CD8-positive, alpha-beta memory T cell (primary cell): ENCODE results near the gene WHRN. TPM values are rescaled to one million over a fixed set of nuclear protein-coding genes. Genes with fewer than 3 reads are reported as not detected.
A peak's percentile ranks its signal among the peaks of the same experiment; 100 is the strongest.

Source experiments
- CTCF ChIA-PET: fragments of 350-600 bp; sonication (Branson Sonifier 250); formaldehyde crosslinking; loops from one replicate; lab custom pipeline; 2021; ENCODE audit warnings: antibody characterized with exemption; lab: Charles Lee
- POLR2A ChIA-PET: fragments of 350-600 bp; sonication (Branson Sonifier 250); formaldehyde crosslinking; loops from one replicate; lab custom pipeline; 2021; ENCODE audit warnings: antibody characterized with exemption; lab: Charles Lee
- DNase-seq, 5 donors: peaks; one replicate each; pipeline versions ENCODE4 v3.0.0 to v3.0.0-alpha.2; 2020 to 2022; ENCODE audit warnings: mixed read lengths in 1 of 5
- H3K27ac ChIP-seq: one replicate; pipeline ENCODE4 v1.7.0; 2013; ENCODE audit warnings: low read depth, mild to moderate bottlenecking, low read length, moderate library complexity
- H3K27me3 ChIP-seq: 2 replicates; pipeline ENCODE4 v1.7.0; 2013; ENCODE audit warnings: low read length, mild to moderate bottlenecking; ENCODE audit not compliant: insufficient read depth, poor library complexity, severe bottlenecking
- H3K36me3 ChIP-seq: 2 replicates; pipeline ENCODE4 v1.7.0; 2013; ENCODE audit warnings: mild to moderate bottlenecking, low read length, moderate library complexity; ENCODE audit not compliant: insufficient read depth
- H3K4me1 ChIP-seq: 2 replicates; pipeline ENCODE4 v1.7.0; 2013; ENCODE audit warnings: mild to moderate bottlenecking, low read length, moderate library complexity; ENCODE audit not compliant: insufficient read depth
- H3K4me3 ChIP-seq: 2 replicates; pipeline ENCODE4 v1.7.0; 2013; ENCODE audit warnings: mild to moderate bottlenecking, low read length
- H3K9me3 ChIP-seq: 2 replicates; pipeline ENCODE4 v1.7.0; 2013; ENCODE audit warnings: mild to moderate bottlenecking, low read length
- H3K27ac Mint-ChIP-seq, 8 donors: one replicate each; pipeline ENCODE4 v1.8.0; 2020 to 2021; ENCODE audit warnings: mixed read lengths in 8 of 8, mild to moderate bottlenecking in 6 of 8, inconsistent platforms in 3 of 8, moderate library complexity in 3 of 8
- H3K27me3 Mint-ChIP-seq, 2 donors: one replicate each; pipeline ENCODE4 v1.8.0; 2020 to 2021; ENCODE audit warnings: mixed read lengths in 2 of 2, mild to moderate bottlenecking in 1 of 2, moderate library complexity in 1 of 2
- H3K36me3 Mint-ChIP-seq, 3 donors: one replicate each; pipeline ENCODE4 v1.8.0; 2020 to 2021; ENCODE audit warnings: mixed read lengths in 3 of 3, inconsistent platforms in 1 of 3, mild to moderate bottlenecking in 1 of 3
- H3K4me1 Mint-ChIP-seq, 3 donors: one replicate each; pipeline ENCODE4 v1.8.0; 2020 to 2021; ENCODE audit warnings: mixed read lengths in 3 of 3, inconsistent platforms in 1 of 3, mild to moderate bottlenecking in 1 of 3
- H3K4me3 Mint-ChIP-seq, 7 donors: one replicate each; pipeline ENCODE4 v1.8.0; 2020 to 2021; ENCODE audit warnings: mixed read lengths in 7 of 7, mild to moderate bottlenecking in 6 of 7, moderate library complexity in 4 of 7, inconsistent platforms in 2 of 7
- H3K9me3 Mint-ChIP-seq, 5 donors: one replicate each; pipeline ENCODE4 v1.8.0; 2020 to 2022; ENCODE audit warnings: mixed read lengths in 5 of 5, mild to moderate bottlenecking in 3 of 5, moderate library complexity in 2 of 5, inconsistent platforms in 1 of 5
- polyA plus RNA-seq: library from polyadenylated mRNA; unstranded; fragments of 300-500 nt; fragmentation: Illumina TruSeq; gene quantifications from one replicate; pipeline ENCODE4 v1.2.3, GENCODE V29; 2021
- total RNA-seq, 2 experiments: library from RNA; stranded (reverse); gene quantifications; one replicate each; pipeline ENCODE4 v1.2.3, GENCODE V29; 2021

Gene WHRN
- total and polyA plus RNA-seq, 3 experiments from 2014 or later, result 5.5 to 9.0 (median 8.6) TPM

DNA sequence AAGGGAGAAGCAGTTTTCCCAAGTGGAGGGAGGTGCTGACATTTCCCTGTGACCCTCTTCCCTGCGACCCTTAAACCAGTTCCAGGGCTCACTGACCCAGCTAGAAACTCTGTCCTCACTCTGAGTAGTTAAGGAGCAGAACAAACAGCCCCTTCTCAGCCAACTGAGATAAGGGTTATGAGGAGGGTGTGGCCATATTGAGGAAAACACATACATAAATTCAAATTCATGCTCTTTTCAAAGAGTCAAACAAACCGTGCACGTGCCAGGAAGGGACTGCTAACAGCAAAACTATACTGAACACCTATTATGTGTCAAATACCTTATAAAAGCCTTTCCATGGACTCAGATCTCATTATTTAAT, 112.5 kb downstream of the WHRN start:
- peak overlapping the region in 5 of 7 donors; percentile 3 to 86 (median 39) for H3K4me3 Mint-ChIP-seq
- H3K4me1 Mint-ChIP-seq, result peaks cover 77 to 95% (median 92%) of the 10 kb centered on the region in 3 donors
- no peak overlapping the region for H3K27ac ChIP-seq

DNA sequence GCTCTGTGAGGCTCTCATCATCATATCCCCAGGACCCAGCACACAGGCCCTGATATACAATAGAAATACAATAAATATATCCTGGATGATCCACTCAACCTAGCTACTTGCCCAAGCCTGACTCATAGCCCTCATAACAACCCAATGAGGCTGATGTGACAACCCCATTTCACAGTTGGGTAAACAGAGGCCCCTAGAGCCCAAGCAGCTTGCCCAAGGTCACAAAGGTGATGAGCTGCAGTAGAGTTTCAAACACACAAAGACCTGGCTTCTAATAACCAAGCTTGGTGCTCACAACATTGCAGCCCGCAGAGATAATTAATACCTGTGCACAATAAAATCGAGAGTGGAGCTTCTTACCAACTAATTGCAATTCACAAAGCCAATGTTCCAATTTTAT, 114.3 kb downstream of the WHRN start:
- Histone ChIP-seq H3K4me1 (peaks cover 80% of the 10 kb centered on the region), H3K27ac (no peak overlapping the region), H3K4me3 (no peak overlapping the region), H3K27me3 (no peaks in the 10 kb centered on the region), H3K36me3 (no peaks in the 10 kb centered on the region), H3K9me3 (no peaks in the 10 kb centered on the region)
- H3K27ac Mint-ChIP-seq, result peak overlapping the region; percentile 93 to 100 (median 98)
- ChIA-PET POLR2A (interaction anchor here (0.9 to 13.0 kb wide), 3 partner anchors 10 to 52 kb away, joined by 4 to 341 read pairs (median 6); no protein-coding TSS in a partner anchor), CTCF (interaction anchor here (0.8 to 2.7 kb wide), 12 partner anchors 9 to 201 kb away, joined by 3 to 15 read pairs (median 4); no protein-coding TSS in a partner anchor)
- H3K9me3 Mint-ChIP-seq, result peaks cover 0 to 7% (median 0%) of the 10 kb centered on the region in 5 donors
- peaks cover 0 to 4% of the 10 kb centered on the region in 2 donors for H3K27me3 Mint-ChIP-seq
- no peak for DNase-seq
- H3K36me3 Mint-ChIP-seq, result peaks cover 11 to 69% (median 16%) of the 10 kb centered on the region in 3 donors
- peaks cover 63 to 78% (median 77%) of the 10 kb centered on the region in 3 donors for H3K4me1 Mint-ChIP-seq
- peak overlapping the region in 6 of 7 donors; percentile 92 to 99 (median 96) for H3K4me3 Mint-ChIP-seq

More for the DNA sequence above, 112.5 kb downstream of the WHRN start:
- CTCF ChIA-PET, result interaction anchor here (0.7 to 1.8 kb wide), 6 partner anchors 11 to 31 kb away, joined by 3 to 6 read pairs (median 4); no protein-coding TSS in a partner anchor
- no peak for DNase-seq
- peaks cover 95% of the 10 kb centered on the region for H3K4me1 ChIP-seq
- peak overlapping the region; percentile 27 for H3K4me3 ChIP-seq
- H3K9me3 ChIP-seq, result no peaks in the 10 kb centered on the region
- peaks cover 2 to 60% (median 10%) of the 10 kb centered on the region in 3 donors for H3K36me3 Mint-ChIP-seq
- H3K27me3 ChIP-seq, result no peaks in the 10 kb centered on the region
- no peaks in the 10 kb centered on the region for H3K36me3 ChIP-seq
- peak overlapping the region; percentile 11 to 96 (median 76) for H3K27ac Mint-ChIP-seq
- POLR2A ChIA-PET, result interaction anchor here (13.0 kb wide), 1 partner anchor 25 kb away, joined by 341 read pairs; no protein-coding TSS in a partner anchor
- H3K9me3 Mint-ChIP-seq, result peaks cover 0 to 4% (median 0%) of the 10 kb centered on the region in 5 donors
- H3K27me3 Mint-ChIP-seq, result peaks cover 0 to 6% of the 10 kb centered on the region in 2 donors

DNA sequence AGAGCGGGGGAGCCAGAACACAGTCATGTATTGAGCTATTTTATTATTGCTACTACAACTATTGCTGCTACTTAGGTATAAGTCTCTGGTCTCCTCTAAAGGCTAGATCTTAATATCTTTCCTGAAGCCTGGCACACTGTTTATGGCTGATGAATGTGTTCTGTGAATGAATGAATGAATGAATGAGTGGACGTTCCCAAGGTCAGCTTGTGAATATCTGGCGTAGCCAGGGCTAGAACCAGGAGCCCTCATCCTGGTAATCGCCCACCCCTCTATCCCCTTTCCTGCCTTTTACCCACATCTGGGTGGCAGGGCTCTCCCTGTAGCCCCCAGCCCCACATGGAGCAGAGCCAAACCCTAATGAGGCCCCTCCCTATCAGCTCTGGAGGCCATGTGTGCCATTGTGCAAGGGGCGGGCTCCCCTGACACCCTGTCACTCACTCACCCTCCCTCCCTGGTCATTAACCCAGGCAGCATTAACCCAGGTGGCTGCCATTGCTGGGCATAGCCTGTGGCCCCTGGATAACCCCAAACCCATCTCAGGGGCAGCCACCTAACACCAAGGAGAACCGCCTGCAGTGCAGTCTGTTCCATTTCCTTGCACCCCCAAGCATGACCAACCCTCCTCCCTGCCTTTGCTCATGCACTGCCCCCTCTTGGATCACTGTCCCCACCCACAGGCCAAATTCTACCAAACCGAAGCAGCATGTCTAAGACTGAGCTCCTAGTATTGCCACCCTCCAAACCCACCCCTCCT, 115.5 kb downstream of the WHRN start:
- peaks cover 73% of the 10 kb centered on the region for H3K4me1 ChIP-seq
- peaks cover 15 to 70% (median 21%) of the 10 kb centered on the region in 3 donors for H3K36me3 Mint-ChIP-seq
- peaks cover 2% of the 10 kb centered on the region for H3K36me3 ChIP-seq
- H3K27me3 ChIP-seq, result no peaks in the 10 kb centered on the region
- peak overlapping the region; percentile 92 to 99 (median 96) for H3K4me3 Mint-ChIP-seq
- peaks cover 0 to 7% (median 0%) of the 10 kb centered on the region in 5 donors for H3K9me3 Mint-ChIP-seq
- peak in 2 of 5 donors; percentile 28 to 62 for DNase-seq
- peak overlapping the region; percentile 98 for H3K4me3 ChIP-seq
- H3K4me1 Mint-ChIP-seq, result peaks cover 57 to 77% (median 72%) of the 10 kb centered on the region in 3 donors
- peak overlapping the region; percentile 93 to 100 (median 98) for H3K27ac Mint-ChIP-seq
- H3K27ac ChIP-seq, result peak overlapping the region; percentile 96
- ChIA-PET CTCF (interaction anchor here (0.8 to 5.6 kb wide), 13 partner anchors 8 to 202 kb away, joined by 3 to 45 read pairs (median 4); no protein-coding TSS in a partner anchor), POLR2A (interaction anchor here (0.9 to 13.0 kb wide), 7 partner anchors 8 to 198 kb away, joined by 3 to 341 read pairs (median 4); partner anchors contain the start of gene ATP6V1G1)
- peaks cover 0 to 5% of the 10 kb centered on the region in 2 donors for H3K27me3 Mint-ChIP-seq
- H3K9me3 ChIP-seq, result no peaks in the 10 kb centered on the region

DNA sequence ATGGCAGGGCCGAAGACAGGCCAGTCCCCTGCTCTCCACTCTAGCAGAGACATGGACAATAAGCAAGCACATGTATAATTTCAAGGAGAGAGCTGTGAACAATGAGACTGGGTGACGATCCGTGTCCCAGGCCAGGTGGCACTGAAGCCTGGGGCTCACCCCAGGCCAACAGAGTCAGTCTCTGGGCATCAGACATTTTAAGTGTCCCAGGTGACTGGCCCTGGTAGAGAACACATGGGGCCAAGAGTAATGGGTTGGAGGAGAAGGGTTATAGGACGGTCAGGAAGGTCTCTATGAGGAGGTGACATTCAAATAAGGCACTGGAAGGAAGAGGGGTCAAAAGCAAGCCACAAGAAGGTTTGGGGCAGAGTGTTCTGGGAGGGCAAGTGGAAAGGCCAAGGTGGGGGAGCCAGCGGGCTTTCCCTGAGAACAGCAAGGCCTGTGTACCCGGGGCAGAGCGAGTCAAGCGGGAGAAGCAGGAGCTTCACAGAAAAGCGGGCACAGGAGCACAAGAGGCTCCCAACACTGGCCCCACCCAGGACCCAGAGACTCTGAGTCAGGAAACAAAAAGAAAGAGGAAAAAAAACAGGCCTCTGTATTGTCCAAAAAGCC, 116.4 kb downstream of the WHRN start:
- Histone ChIP-seq H3K4me3 (peak overlapping the region; percentile 98), H3K36me3 (peaks cover 3% of the 10 kb centered on the region)
- H3K4me1 Mint-ChIP-seq, result peaks cover 59 to 78% (median 71%) of the 10 kb centered on the region in 3 donors

DNA sequence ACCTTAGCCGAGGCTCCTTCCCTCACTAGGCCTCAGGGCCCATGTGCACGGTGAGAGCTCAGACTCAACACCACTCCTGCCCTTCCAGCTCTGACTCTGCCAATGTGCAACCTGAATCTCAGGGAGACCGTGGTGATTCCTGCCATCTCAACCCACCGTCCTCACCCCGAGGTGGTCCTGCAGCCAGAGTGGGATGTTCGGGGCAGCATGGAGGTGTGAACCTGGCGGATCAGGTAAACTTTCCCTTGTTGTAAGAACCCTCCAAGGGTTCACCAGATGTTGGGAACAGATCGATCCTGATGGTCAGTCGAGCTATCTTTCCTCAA, 117.0 kb downstream of the WHRN start:
- CTCF ChIA-PET, result interaction anchor here (0.6 to 12.1 kb wide), 13 partner anchors 9 to 266 kb away, joined by 3 to 245 read pairs (median 7); partner anchors contain the start of gene WHRN
- H3K36me3 ChIP-seq, result peaks cover 9% of the 10 kb centered on the region
- H3K36me3 Mint-ChIP-seq, result peaks cover 16 to 75% (median 21%) of the 10 kb centered on the region in 3 donors
- peak overlapping the region; percentile 96 for H3K27ac ChIP-seq
- no peaks in the 10 kb centered on the region for H3K27me3 ChIP-seq
- POLR2A ChIA-PET, result interaction anchor here (1.2 to 13.0 kb wide), 11 partner anchors 8 to 202 kb away, joined by 3 to 341 read pairs (median 8); partner anchors contain the start of gene ATP6V1G1
- peak overlapping the region; percentile 92 to 99 (median 96) for H3K4me3 Mint-ChIP-seq
- H3K4me3 ChIP-seq, result peak overlapping the region; percentile 98
- H3K27me3 Mint-ChIP-seq, result peaks cover 0 to 5% of the 10 kb centered on the region in 2 donors
- H3K27ac Mint-ChIP-seq, result peak overlapping the region; percentile 93 to 100 (median 98)
- peaks cover 0 to 7% (median 0%) of the 10 kb centered on the region in 5 donors for H3K9me3 Mint-ChIP-seq
- H3K9me3 ChIP-seq, result no peaks in the 10 kb centered on the region
- peaks cover 62 to 79% (median 71%) of the 10 kb centered on the region in 3 donors for H3K4me1 Mint-ChIP-seq
- no peak for DNase-seq
- peaks cover 73% of the 10 kb centered on the region for H3K4me1 ChIP-seq

More for the DNA sequence above, 116.4 kb downstream of the WHRN start:
- peaks cover 73% of the 10 kb centered on the region for H3K4me1 ChIP-seq
- ChIA-PET POLR2A (interaction anchor here (1.2 to 13.0 kb wide), 10 partner anchors 9 to 202 kb away, joined by 3 to 341 read pairs (median 8); partner anchors contain the start of gene ATP6V1G1), CTCF (interaction anchor here (0.9 to 12.1 kb wide), 9 partner anchors 17 to 265 kb away, joined by 3 to 245 read pairs (median 8); partner anchors contain the start of gene WHRN)
- peak overlapping the region; percentile 92 to 99 (median 96) for H3K4me3 Mint-ChIP-seq
- peaks cover 0 to 5% of the 10 kb centered on the region in 2 donors for H3K27me3 Mint-ChIP-seq
- H3K9me3 Mint-ChIP-seq, result peaks cover 0 to 7% (median 0%) of the 10 kb centered on the region in 5 donors
- H3K27ac ChIP-seq, result peak overlapping the region; percentile 96
- no peaks in the 10 kb centered on the region for H3K9me3 ChIP-seq
- H3K36me3 Mint-ChIP-seq, result peaks cover 15 to 71% (median 21%) of the 10 kb centered on the region in 3 donors
- peak overlapping the region; percentile 93 to 100 (median 98) for H3K27ac Mint-ChIP-seq
- DNase-seq, result no peak
- no peaks in the 10 kb centered on the region for H3K27me3 ChIP-seq

DNA sequence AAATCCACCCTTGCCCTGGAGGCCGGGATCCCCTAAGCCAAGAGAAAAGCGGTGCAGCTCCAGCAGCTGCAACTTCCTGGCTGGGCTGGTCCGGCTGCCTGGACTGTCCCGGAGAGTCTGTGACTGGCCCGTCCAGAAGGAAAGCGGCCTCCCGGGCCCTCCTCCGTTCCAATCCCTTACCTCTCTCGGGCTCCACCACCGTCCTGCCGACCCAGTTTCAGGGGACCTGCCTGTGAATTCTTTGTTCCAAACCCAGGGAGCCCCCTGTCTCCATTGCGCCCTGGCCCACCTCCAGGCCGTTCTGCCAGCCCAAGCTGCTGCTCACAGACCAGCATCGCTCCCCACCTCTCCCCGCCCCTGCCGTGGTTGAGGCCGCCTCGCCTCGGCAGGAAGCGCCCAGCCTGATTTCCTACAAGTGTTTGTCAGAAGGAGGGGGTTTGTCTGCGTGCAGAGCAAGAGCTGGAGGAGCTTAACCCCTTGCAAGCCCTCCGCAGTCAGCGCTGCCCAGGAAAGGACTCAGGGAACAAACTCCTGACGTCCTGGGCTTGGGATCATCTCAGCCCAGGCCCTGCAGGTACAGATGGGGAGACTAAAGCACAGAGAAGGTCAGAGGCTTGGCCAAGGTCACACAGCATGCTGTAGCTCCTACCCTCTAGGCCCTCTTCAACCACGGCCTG, 117.5 kb downstream of the WHRN start, which contains the start of gene AKNA:
AKNA (minus strand) TSS at position 303 of the 677 bp plus-strand sequence. CDS start 6,649 bp downstream, outside the sequence.
- peaks cover 73% of the 10 kb centered on the region for H3K4me1 ChIP-seq
- Mint-ChIP-seq H3K36me3 (peaks cover 17 to 78% (median 25%) of the 10 kb centered on the region in 3 donors), H3K27ac (peak within 1 kb of the TSS; percentile 93 to 100 (median 98)), H3K4me1 (peaks cover 64 to 80% (median 71%) of the 10 kb centered on the region in 3 donors), H3K9me3 (peaks cover 0 to 9% (median 0%) of the 10 kb centered on the region in 5 donors), H3K4me3 (peak within 1 kb of the TSS; percentile 92 to 99 (median 96)), H3K27me3 (peaks cover 0 to 7% of the 10 kb centered on the region in 2 donors)
- POLR2A ChIA-PET, result interaction anchor here (0.7 to 13.0 kb wide), 15 partner anchors 8 to 203 kb away, joined by 3 to 341 read pairs (median 6); partner anchors contain the start of gene ATP6V1G1
- H3K27ac ChIP-seq, result peak within 1 kb of the TSS; percentile 96
- no peaks in the 10 kb centered on the region for H3K9me3 ChIP-seq
- H3K36me3 ChIP-seq, result peaks cover 11% of the 10 kb centered on the region
- peak within 1 kb of the TSS; percentile 98 for H3K4me3 ChIP-seq
- CTCF ChIA-PET, result interaction anchor here (0.6 to 12.1 kb wide), 14 partner anchors 9 to 266 kb away, joined by 3 to 245 read pairs (median 6); partner anchors contain the start of gene WHRN
- peak; percentile 68 to 91 (median 86) for DNase-seq
- no peaks in the 10 kb centered on the region for H3K27me3 ChIP-seq
